ENCODE measurements around the gene SPSB4. TPM values are rescaled to one million over a fixed set of nuclear protein-coding genes. Genes with fewer than 3 reads are reported as not detected.
A peak's percentile ranks its signal among the peaks of the same experiment; 100 is the strongest.
"Not testable (repeated sequence)": the region's sequence is repeated elsewhere in the genome, so short reads cannot be mapped to it uniquely, and the experiment has no call there.

Gene SPSB4
- total and polyA plus RNA-seq, 8 donors, result 2.6 to 20.2 (median 11.1) TPM

GRCh38 chr3:141116721-141117120 is 65.6 kb downstream of the SPSB4 start:
- H3K9me3 ChIP-seq, result no peaks in the 10 kb centered on the region
- WGBS, 2 donors, result 98 to 100% methylated on average over 1 of the region's 1 CpG
- DNase-seq (no peak), ATAC-seq (no peak), FAIRE-seq (no peak)
- H3K27me3 ChIP-seq, result no peaks in the 10 kb centered on the region
- no peak for TF ChIP-seq CTCF (IDR thresholded peaks at IDR 0.05)
- intact Hi-C loops (cut with DNase I), result no loop called here
- H3K4me1 ChIP-seq, result peaks cover 0 to 2% (median 0%) of the 10 kb centered on the region in 3 donors
- H3K36me3 ChIP-seq, result no peaks in the 10 kb centered on the region
- H3K27ac ChIP-seq, result no peak overlapping the region
- H3K4me3 ChIP-seq, result no peak overlapping the region

- DNase-seq; H3K36me3 ChIP-seq; H3K4me1 ChIP-seq; H3K4me3 ChIP-seq; ATAC-seq; H3K27me3 ChIP-seq; H3K27ac ChIP-seq; FAIRE-seq; intact Hi-C loops (cut with DNase I); H3K9me3 ChIP-seq: not testable (repeated sequence)
- WGBS, 2 donors, result 97 to 100% methylated on average over 1 of the region's 1 CpG
These were observed 66.8 kb downstream of the SPSB4 start for GRCh38 chr3:141117982-141118381.

GRCh38 chr3:141122455-141123030 is 71.4 kb downstream of the SPSB4 start:
- WGBS, 2 donors, result 83 to 86% methylated on average over 16 of the region's 16 CpGs
- Histone ChIP-seq H3K27me3 (no peaks in the 10 kb centered on the region), H3K27ac (no peak overlapping the region), H3K36me3 (no peaks in the 10 kb centered on the region), H3K9me3 (no peaks in the 10 kb centered on the region), H3K4me3 (no peak overlapping the region), H3K4me1 (peaks cover 6 to 16% (median 9%) of the 10 kb centered on the region in 3 donors)
- FAIRE-seq, result no peak
- peak in 1 of 4 donors; percentile 8 for ATAC-seq
- DNase-seq, result no peak
- no peak for TF ChIP-seq CTCF (IDR thresholded peaks at IDR 0.05)
- intact Hi-C loops (cut with DNase I), result no loop called here

- peak; percentile 49 to 84 (median 78) for ATAC-seq
- Histone ChIP-seq H3K4me1 (peaks cover 6 to 16% (median 9%) of the 10 kb centered on the region in 3 donors), H3K9me3 (no peaks in the 10 kb centered on the region)
These were observed 72.7 kb downstream of the SPSB4 start for GRCh38 chr3:141123677-141124410.

GRCh38 chr3:141124715-141125114 is 73.6 kb downstream of the SPSB4 start:
- DNase-seq (no peak), FAIRE-seq (no peak), ATAC-seq (no peak)
- H3K4me1 ChIP-seq, result peaks cover 6 to 16% (median 9%) of the 10 kb centered on the region in 3 donors
- no peak for TF ChIP-seq CTCF (IDR thresholded peaks at IDR 0.05)
- intact Hi-C loops (cut with DNase I), result no loop called here
- H3K4me3 ChIP-seq, result no peak overlapping the region
- H3K27me3 ChIP-seq, result no peaks in the 10 kb centered on the region
- no peaks in the 10 kb centered on the region for H3K9me3 ChIP-seq
- H3K27ac ChIP-seq, result no peak overlapping the region
- H3K36me3 ChIP-seq, result no peaks in the 10 kb centered on the region
- 88 to 96% methylated on average over 5 of the region's 5 CpGs for WGBS, 2 donors

More at GRCh38 chr3:141123677-141124410, 72.7 kb downstream of the SPSB4 start:
- no peak for FAIRE-seq
- Histone ChIP-seq H3K4me3 (no peak overlapping the region), H3K36me3 (no peaks in the 10 kb centered on the region), H3K27me3 (no peaks in the 10 kb centered on the region), H3K27ac (no peak overlapping the region)
- TF ChIP-seq CTCF (IDR thresholded peaks at IDR 0.05), result no peak
- WGBS, 2 donors, result 66 to 72% methylated on average over 4 of the region's 4 CpGs
- peak in 1 of 6 donors; percentile 29 for DNase-seq
- intact Hi-C loops (cut with DNase I), result no loop called here

Measured in pancreas (tissue), 10 donors.